SU-DHL-6 (cell line): ENCODE results near the gene PSEN1.

Source experiments
- H2AFZ ChIP-seq: fragments of 200-600 bp; sonication (generic); 2 replicates; pipeline ENCODE4 v1.6.1; 2014; ENCODE audit warnings: low read depth, mild to moderate bottlenecking, moderate library complexity, mixed read lengths, antibody characterized with exemption, low read length; ENCODE audit not compliant: severe bottlenecking
- H3F3A ChIP-seq: fragments of 200-600 bp; shearing (Covaris generic); 2 replicates; pipeline ENCODE4 v1.6.0; 2016; ENCODE audit warnings: antibody characterized with exemption, mild to moderate bottlenecking; ENCODE audit not compliant: insufficient read depth
- H3K27ac ChIP-seq: fragments of 200-600 bp; sonication (generic); 2 replicates; pipeline ENCODE4 v1.5.1; 2016; ENCODE audit warnings: low read depth, mild to moderate bottlenecking, low read length, moderate library complexity, mixed read lengths
- H3K27me3 ChIP-seq: fragments of 200-600 bp; sonication (generic), shearing (Covaris generic); 2 replicates; pipeline ENCODE4 v1.6.0; 2014; ENCODE audit warnings: mild to moderate bottlenecking, low read length
- H3K36me3 ChIP-seq: fragments of 200-600 bp; sonication (generic); 2 replicates; pipeline ENCODE4 v1.6.1; 2014; ENCODE audit warnings: mild to moderate bottlenecking, low read length, mixed read lengths
- H3K4me2 ChIP-seq: fragments of 300-600, 200-600 bp; shearing (Covaris generic), sonication (generic); 2 replicates; pipeline ENCODE4 v1.6.0; 2014; ENCODE audit warnings: low read length, low read depth, mild to moderate bottlenecking; ENCODE audit not compliant: poor library complexity, severe bottlenecking
- H3K4me3 ChIP-seq: fragments of 200-600 bp; sonication (generic); 2 replicates; pipeline ENCODE4 v1.5.1; 2014; ENCODE audit warnings: antibody characterized with exemption, low read length, mild to moderate bottlenecking, mixed read lengths; ENCODE audit not compliant: insufficient read depth, poor library complexity, severe bottlenecking
- H3K79me2 ChIP-seq: fragments of 200-600 bp; sonication (generic); 2 replicates; pipeline ENCODE4 v1.6.1; 2014; ENCODE audit warnings: mild to moderate bottlenecking, low read length, moderate library complexity; ENCODE audit not compliant: insufficient read depth
- H3K9ac ChIP-seq: fragments of 200-600 bp; sonication (generic); 2 replicates; pipeline ENCODE4 v1.7.0; 2014; ENCODE audit warnings: mild to moderate bottlenecking, low read length
- H3K9me2 ChIP-seq: fragments of 200-600 bp; sonication (generic); replicated peaks from 2 replicates; pipeline ENCODE4 v1.6.1; 2014; ENCODE audit warnings: low read length; ENCODE audit not compliant: insufficient read depth
- H3K9me3 ChIP-seq: fragments of 200-600 bp; sonication (generic); 2 replicates; pipeline ENCODE4 v1.6.1; 2014; ENCODE audit warnings: low read length, mixed read lengths; ENCODE audit not compliant: insufficient read depth
- H4K20me1 ChIP-seq: fragments of 200-600 bp; sonication (generic); 2 replicates; pipeline ENCODE4 v1.6.1; 2014; ENCODE audit warnings: low read depth, mild to moderate bottlenecking, antibody characterized with exemption, low read length, moderate library complexity, mixed read lengths
- CTCF ChIP-seq: fragments of 200-600 bp; sonication (generic); IDR thresholded peaks from one replicate; pipeline ENCODE4 v1.5.1; 2017; ENCODE audit warnings: antibody characterized with exemption, mild to moderate bottlenecking, low read length, moderate library complexity; ENCODE audit not compliant: insufficient read depth, poor library complexity, severe bottlenecking
- EZH2phosphoT487 ChIP-seq: fragments of 200-600 bp; sonication (generic), shearing (Covaris generic); conservative IDR thresholded peaks from 2 replicates; pipeline ENCODE4 v1.6.1; 2018; ENCODE audit warnings: mild to moderate bottlenecking, antibody characterized with exemption, low read length, moderate library complexity, mixed read lengths

The PSEN1 gene

GRCh38 chr14:73125169-73125588 lies 11.1 kb upstream of the PSEN1 start:
- Histone ChIP-seq H3K9ac (no peak overlapping the region), H3K27ac (no peak overlapping the region), H4K20me1 (no peaks in the 10 kb centered on the region), H3K4me2 (no peak overlapping the region), H3F3A (peaks cover 19% of the 10 kb centered on the region), H3K36me3 (peaks cover 31% of the 10 kb centered on the region), H2AFZ (no peak overlapping the region), H3K79me2 (no peaks in the 10 kb centered on the region), H3K9me2 (no peaks in the 10 kb centered on the region), H3K27me3 (no peaks in the 10 kb centered on the region), H3K4me3 (no peak overlapping the region), H3K9me3 (no peaks in the 10 kb centered on the region)
- TF ChIP-seq EZH2phosphoT487: no peak
- TF ChIP-seq CTCF: no peak

- H3F3A ChIP-seq: peaks cover 15% of the 10 kb centered on the region
- no peak overlapping the region for H3K27ac ChIP-seq
- H3K9me3 ChIP-seq: no peaks in the 10 kb centered on the region
- no peak overlapping the region for H2AFZ ChIP-seq
- H3K27me3 ChIP-seq: no peaks in the 10 kb centered on the region
- no peaks in the 10 kb centered on the region for H3K79me2 ChIP-seq
- H3K9ac ChIP-seq: no peak overlapping the region
- H3K36me3 ChIP-seq: peaks cover 26% of the 10 kb centered on the region
- no peaks in the 10 kb centered on the region for H3K9me2 ChIP-seq
- no peaks in the 10 kb centered on the region for H4K20me1 ChIP-seq
- H3K4me2 ChIP-seq: no peak overlapping the region
- TF ChIP-seq CTCF (no peak), EZH2phosphoT487 (no peak)
- no peak overlapping the region for H3K4me3 ChIP-seq
These were observed 10.6 kb upstream of the PSEN1 start for GRCh38 chr14:73125746-73126145.

DNA sequence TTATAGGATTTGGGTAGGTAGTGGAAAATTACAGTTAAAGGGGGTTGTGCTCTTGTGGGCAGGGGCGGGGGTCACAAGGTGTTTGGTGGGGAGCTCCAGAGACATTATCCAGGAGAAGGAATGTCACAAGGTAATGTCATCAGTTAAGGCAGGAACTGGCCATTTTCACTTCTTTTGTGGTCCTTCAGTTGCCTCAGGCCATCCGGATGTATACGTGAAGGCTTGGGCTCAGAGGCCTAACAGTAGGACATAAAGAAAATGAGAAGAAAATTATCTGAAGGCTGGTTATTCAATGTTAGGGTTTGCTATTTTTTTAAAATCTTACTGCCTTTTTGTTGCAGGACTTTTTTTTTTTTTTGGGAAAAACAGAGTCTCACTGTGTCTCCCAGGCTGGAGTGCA lies 2.5 kb upstream of the PSEN1 start:
- TF ChIP-seq EZH2phosphoT487 (no peak), CTCF (no peak)
- Histone ChIP-seq H3K27ac (no peak overlapping the region), H3F3A (peaks cover 6% of the 10 kb centered on the region; the same call in 1 of the 2 replicates), H4K20me1 (no peaks in the 10 kb centered on the region), H2AFZ (no peak overlapping the region), H3K9me3 (no peaks in the 10 kb centered on the region), H3K79me2 (peaks cover 13% of the 10 kb centered on the region), H3K27me3 (no peaks in the 10 kb centered on the region), H3K4me3 (no peak overlapping the region), H3K4me2 (no peak overlapping the region), H3K36me3 (no peaks in the 10 kb centered on the region), H3K9me2 (no peaks in the 10 kb centered on the region), H3K9ac (no peak overlapping the region)

DNA sequence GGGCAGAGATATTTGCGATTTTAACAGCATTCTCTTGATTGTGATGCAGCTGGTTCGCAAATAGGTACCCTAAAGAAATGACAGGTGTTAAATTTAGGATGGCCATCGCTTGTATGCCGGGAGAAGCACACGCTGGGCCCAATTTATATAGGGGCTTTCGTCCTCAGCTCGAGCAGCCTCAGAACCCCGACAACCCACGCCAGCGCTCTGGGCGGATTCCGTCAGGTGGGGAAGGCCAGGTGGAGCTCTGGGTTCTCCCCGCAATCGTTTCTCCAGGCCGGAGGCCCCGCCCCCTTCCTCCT lies 271 bp upstream of the PSEN1 start:
- Histone ChIP-seq H3K79me2 (peaks cover 20% of the 10 kb centered on the region), H3F3A (peaks cover 6% of the 10 kb centered on the region; the same call in 1 of the 2 replicates), H3K9me3 (no peaks in the 10 kb centered on the region), H3K9me2 (no peaks in the 10 kb centered on the region), H3K9ac (peak overlapping the region; percentile 76), H3K36me3 (no peaks in the 10 kb centered on the region), H3K27me3 (no peaks in the 10 kb centered on the region), H3K27ac (peak overlapping the region; percentile 31), H3K4me2 (peak overlapping the region; percentile 77), H3K4me3 (peak overlapping the region; percentile 73), H2AFZ (peak overlapping the region; percentile 94), H4K20me1 (no peaks in the 10 kb centered on the region)
- TF ChIP-seq CTCF: no peak
- no peak for TF ChIP-seq EZH2phosphoT487
